Adrenal gland (tissue), 5 donors: ENCODE measurements around the gene WWOX.

ENCODE experiments used
- CTCF ChIP-seq, 6 experiments: fragments of 450-650 bp in 4 of 6; fragments of 200-600 bp in 2 of 6; sonication (generic) in 1 of 6; IDR thresholded peaks; 1 replicate in 5 of 6; 2 replicates in 1 of 6; pipeline versions ENCODE4 v1.5.1 to v1.8.0; 2016 to 2021; ENCODE audit warnings: antibody characterized with exemption in 6 of 6, mild to moderate bottlenecking in 2 of 6, moderate library complexity in 1 of 6
- POLR2A ChIP-seq, 2 donors: fragments of 450-650 bp; IDR thresholded peaks; one replicate each; pipeline ENCODE4 v1.6.1; 2017; ENCODE audit warnings: antibody characterized with exemption in 2 of 2, mild to moderate bottlenecking in 2 of 2, moderate library complexity in 1 of 2
- donor health status: DM: no; HTN: no; CAD: no.

GRCh38 chr16:78504401-78504851, 405.0 kb downstream of the WWOX start:
- TF ChIP-seq CTCF (IDR thresholded peaks at IDR 0.05): no peak
- TF ChIP-seq POLR2A (IDR thresholded peaks at IDR 0.05): no peak
